GM12875 (cell line): ENCODE results near the gene FSTL3.
"Not testable (repeated sequence)": the region's sequence is repeated elsewhere in the genome, so short reads cannot be mapped to it uniquely, and the experiment has no call there.

Experiments
- H3K4me3 ChIP-seq: one replicate; pipeline ENCODE4 v1.5.1; 2011; ENCODE audit warnings: low read depth, low read length, control low read depth
- TF ChIP-seq, protein P1 (sequence below): IDR thresholded peaks from 2 replicates; pipeline ENCODE4 v1.5.1; 2011; ENCODE audit warnings: low read depth, mild to moderate bottlenecking, control low read depth, inconsistent platforms, low read length, moderate library complexity, borderline replicate concordance; ENCODE audit not compliant: insufficient read depth

The FSTL3 gene

DNA sequence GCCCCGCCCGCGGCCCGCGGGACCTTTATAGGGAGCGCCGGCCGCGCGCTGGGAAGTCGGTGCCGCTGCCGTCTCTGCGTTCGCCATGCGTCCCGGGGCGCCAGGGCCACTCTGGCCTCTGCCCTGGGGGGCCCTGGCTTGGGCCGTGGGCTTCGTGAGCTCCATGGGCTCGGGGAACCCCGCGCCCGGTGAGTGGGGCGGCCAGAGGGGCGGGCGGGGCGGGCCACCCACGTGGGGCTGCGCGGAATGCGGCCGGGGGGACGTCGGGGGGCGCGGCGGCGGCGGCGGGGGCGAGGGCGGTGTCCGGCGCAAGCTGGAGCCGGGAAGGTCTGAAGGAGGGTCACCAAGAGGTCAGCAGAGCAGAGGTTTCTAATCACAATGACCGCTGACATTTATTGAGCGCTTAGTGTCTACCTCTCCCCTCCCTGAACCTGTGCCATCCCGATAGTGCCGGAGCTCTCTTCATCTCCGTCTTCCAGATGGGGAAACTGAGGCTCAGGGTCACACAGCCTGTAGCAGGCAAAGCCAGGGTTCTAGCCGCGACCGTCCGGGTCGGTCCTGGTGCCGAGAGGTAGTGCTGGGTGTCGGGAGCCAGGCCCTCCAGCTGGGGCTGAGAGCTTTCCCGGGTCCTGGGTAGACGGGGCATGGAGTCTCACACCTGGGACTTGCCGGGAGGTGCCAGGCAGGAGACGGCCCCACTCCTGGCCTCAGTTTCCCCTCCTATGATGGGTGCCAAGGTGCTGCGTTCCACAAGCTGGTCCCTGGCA lies at the start of gene FSTL3:
TSS of gene FSTL3 (plus strand) at position 54 of the 767 bp plus-strand sequence. CDS start at position 86, 32 bp downstream.
- peak within 1 kb of the TSS; percentile 44 for H3K4me3 ChIP-seq
- TF ChIP-seq, protein P1, sequence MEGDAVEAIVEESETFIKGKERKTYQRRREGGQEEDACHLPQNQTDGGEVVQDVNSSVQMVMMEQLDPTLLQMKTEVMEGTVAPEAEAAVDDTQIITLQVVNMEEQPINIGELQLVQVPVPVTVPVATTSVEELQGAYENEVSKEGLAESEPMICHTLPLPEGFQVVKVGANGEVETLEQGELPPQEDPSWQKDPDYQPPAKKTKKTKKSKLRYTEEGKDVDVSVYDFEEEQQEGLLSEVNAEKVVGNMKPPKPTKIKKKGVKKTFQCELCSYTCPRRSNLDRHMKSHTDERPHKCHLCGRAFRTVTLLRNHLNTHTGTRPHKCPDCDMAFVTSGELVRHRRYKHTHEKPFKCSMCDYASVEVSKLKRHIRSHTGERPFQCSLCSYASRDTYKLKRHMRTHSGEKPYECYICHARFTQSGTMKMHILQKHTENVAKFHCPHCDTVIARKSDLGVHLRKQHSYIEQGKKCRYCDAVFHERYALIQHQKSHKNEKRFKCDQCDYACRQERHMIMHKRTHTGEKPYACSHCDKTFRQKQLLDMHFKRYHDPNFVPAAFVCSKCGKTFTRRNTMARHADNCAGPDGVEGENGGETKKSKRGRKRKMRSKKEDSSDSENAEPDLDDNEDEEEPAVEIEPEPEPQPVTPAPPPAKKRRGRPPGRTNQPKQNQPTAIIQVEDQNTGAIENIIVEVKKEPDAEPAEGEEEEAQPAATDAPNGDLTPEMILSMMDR: no peak

DNA sequence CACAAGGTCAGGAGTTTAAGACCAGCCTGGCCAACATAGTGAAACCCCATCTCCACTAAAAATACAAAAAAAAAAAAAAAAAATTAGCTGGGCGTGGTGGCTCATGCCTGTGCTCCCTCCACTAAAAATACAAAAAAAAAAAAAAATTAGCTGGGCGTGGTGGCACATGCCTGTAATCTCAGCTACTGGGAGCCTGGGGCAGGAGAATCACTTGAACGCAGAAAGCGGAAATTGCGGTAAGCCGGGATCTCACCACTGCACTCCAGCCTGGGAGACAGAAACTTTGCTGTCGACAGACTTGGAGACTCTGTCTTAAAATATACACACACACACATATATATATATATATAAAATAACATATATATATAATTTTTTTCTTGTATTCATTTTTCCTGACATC lies 49.6 kb upstream of the FSTL3 start:
- H3K4me3 ChIP-seq: not testable (repeated sequence)

DNA sequence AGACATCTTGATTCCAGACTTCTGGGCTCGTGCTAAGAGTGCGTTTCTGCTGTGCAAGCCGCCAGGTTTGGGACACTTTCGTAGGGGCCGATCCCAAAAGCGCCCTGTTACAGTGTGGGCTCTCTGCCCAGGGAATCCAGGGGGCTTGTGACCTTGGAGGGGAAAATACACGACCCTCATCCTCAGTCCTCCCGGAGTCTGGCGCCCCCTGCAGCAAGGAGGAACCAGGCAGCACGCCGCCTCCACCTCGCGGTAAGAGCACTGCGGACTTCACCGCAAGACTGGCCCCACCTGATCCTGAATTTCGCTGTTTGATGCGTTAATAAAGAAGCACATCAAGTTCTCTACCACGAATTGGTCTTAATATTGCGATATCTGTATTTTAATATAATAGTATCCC lies 48.0 kb upstream of the FSTL3 start:
- H3K4me3 ChIP-seq: no peak overlapping the region
- TF ChIP-seq, protein P1: peak; percentile 32; the same call in 1 of the 2 replicates

DNA sequence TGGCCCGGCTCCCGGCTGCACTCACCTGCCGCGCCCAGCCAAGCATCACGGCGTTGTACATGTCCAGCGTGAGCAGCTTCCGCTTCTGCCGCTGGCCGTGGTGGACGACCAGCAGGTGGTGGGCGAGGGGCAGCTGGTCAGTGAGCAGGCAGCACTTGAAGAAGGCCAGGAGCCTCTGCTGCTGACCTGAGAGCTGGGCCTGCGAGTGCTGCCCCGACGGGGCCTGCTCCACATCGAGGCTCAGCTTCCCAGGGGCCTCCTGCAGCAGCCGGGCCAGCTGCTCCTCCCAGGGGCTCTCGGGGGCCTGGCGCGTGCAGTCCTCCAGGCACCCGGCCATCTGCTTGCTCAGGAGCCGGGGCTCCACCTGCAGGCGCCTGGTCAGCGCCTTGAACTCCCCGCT lies 46.7 kb upstream of the FSTL3 start:
- H3K4me3 ChIP-seq: not testable (repeated sequence)

GRCh38 chr19:629961-630714 lies 46.1 kb upstream of the FSTL3 start:
- TF ChIP-seq, protein P1: no peak
- H3K4me3 ChIP-seq: no peak overlapping the region

- TF ChIP-seq, protein P1: no peak
Observed at GRCh38 chr19:632579-633067, 43.6 kb upstream of the FSTL3 start.

GRCh38 chr19:633068-633785 lies 43.0 kb upstream of the FSTL3 start, which contains the start of gene POLRMT:
POLRMT (minus strand) TSS chr19:633537; CDS start chr19:633512, 25 bp downstream.
- peak within 1 kb of the TSS; percentile 99 for H3K4me3 ChIP-seq
- TF ChIP-seq, protein P1: no peak

More at GRCh38 chr19:632579-633067, 43.6 kb upstream of the FSTL3 start:
- peak overlapping the region; percentile 99 for H3K4me3 ChIP-seq
